ENCODE results near the gene LAMB3.

The LAMB3 gene

DNA sequence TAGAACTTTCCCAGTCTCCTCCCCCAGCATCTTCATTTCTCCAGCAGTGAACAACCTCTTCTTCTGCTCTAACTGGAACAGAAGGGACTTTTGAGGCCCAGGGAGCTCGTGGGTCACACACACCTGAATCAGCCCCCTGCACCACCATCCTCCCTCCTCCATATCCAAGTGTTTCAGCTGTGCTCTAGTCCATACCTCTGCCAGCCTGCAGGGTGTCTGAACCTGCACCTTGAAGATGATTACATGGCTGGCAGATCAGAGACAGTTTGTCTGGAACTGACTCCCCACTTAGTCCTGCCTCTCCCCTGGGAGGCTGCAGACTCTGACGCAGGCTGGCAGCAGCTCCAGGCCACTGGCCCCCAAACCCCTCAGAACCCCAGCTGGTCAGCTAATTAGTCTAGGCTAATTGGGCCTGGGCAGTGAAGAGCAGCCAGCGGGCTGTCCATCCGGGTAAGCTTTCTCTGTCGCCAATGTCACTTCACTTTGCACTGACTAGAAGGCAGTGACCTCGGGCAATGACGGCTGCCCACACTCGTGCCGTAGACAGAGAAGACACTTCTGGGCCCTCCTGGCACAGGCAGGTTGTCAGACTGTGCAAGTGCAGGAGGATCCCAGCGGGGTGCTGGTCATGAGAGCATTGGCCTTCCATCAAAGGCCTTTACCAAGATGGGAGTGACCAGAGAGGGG lies 56.5 kb downstream of the LAMB3 start:
- Mint-ChIP-seq H3K9me3 (no peaks in the 10 kb centered on the region), H3K27ac (no peak overlapping the region), H3K4me1 (ENCODE audit: low read depth) (no peaks in the 10 kb centered on the region), H3K27me3 (ENCODE audit: low read depth) (peaks cover 43% of the 10 kb centered on the region), H3K36me3 (ENCODE audit: low read depth) (no peaks in the 10 kb centered on the region), H3K4me3 (no peak overlapping the region)
- no peak for DNase-seq (ENCODE audit: low spot score)

DNA sequence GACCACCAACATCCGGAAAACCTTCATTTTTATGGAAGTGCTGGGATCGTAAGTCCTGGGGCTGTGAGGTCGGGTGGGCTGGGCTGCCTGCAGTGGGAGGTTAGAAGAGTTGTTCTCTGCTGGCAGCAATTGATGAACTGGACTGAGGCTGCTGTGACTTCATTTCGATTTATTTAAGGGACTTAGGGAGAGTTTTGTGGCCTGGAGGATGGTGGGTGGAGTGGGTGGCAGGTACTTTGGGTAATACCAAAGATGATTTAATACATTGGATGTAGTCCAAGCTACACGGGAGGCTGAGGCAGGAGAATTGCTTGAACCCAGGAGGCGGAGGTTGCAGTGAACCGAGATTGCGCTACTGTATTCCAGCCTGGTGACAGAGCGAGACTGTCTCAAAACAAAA lies 57.2 kb downstream of the LAMB3 start:
- no peak for DNase-seq (ENCODE audit: low spot score)
- Mint-ChIP-seq H3K4me3 (no peak overlapping the region), H3K27me3 (ENCODE audit: low read depth) (peaks cover 43% of the 10 kb centered on the region), H3K36me3 (ENCODE audit: low read depth) (no peaks in the 10 kb centered on the region), H3K4me1 (ENCODE audit: low read depth) (no peaks in the 10 kb centered on the region), H3K9me3 (no peaks in the 10 kb centered on the region), H3K27ac (no peak overlapping the region)

DNA sequence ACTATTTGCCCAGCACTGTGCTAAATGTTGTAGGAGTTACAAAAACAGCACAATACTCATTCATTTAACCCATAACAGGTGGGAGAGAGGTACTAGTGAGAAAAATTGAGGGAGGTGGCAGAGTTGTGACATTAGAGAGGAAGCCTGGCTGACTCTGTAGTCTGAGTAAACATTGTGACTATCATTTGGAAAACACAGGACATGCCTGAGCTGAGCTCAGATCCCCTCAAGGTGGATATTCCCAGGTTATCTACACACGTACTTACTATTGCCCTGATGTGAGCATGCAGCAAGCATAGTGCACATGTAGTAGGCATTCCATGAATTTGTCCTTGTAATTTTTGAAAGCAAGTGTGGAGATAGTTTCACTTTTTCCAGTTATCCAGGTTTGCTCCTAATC lies 57.8 kb downstream of the LAMB3 start:
- DNase-seq (ENCODE audit: low spot score): no peak
- H3K36me3 Mint-ChIP-seq (ENCODE audit: low read depth): no peaks in the 10 kb centered on the region
- H3K27ac Mint-ChIP-seq: no peak overlapping the region
- no peaks in the 10 kb centered on the region for H3K4me1 Mint-ChIP-seq (ENCODE audit: low read depth)
- H3K4me3 Mint-ChIP-seq: no peak overlapping the region
- peaks cover 40% of the 10 kb centered on the region for H3K27me3 Mint-ChIP-seq (ENCODE audit: low read depth)
- H3K9me3 Mint-ChIP-seq: no peaks in the 10 kb centered on the region

DNA sequence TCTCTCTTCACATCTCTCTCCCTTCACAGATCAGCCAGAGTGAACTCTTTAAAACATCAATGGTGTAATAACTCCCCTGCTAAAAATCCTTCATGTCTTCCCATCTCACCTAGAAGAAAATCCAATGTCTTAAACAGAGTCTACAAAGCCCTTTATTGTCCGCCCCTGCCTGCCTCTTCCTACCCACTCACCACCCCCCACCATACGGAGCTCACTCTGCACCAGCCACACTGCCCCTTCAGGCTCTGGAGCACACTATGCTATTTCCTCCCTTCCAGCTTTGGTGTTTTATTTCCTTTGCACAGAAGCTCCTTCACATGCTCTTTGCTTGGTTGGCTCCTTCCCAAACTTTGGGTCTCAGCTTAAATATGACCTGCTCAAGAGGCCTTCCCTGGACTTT lies 58.5 kb downstream of the LAMB3 start:
- H3K4me1 Mint-ChIP-seq (ENCODE audit: low read depth): no peaks in the 10 kb centered on the region
- no peaks in the 10 kb centered on the region for H3K36me3 Mint-ChIP-seq (ENCODE audit: low read depth)
- DNase-seq (ENCODE audit: low spot score): no peak
- no peak overlapping the region for H3K27ac Mint-ChIP-seq
- H3K4me3 Mint-ChIP-seq: no peak overlapping the region
- peaks cover 36% of the 10 kb centered on the region for H3K27me3 Mint-ChIP-seq (ENCODE audit: low read depth)
- no peaks in the 10 kb centered on the region for H3K9me3 Mint-ChIP-seq

DNA sequence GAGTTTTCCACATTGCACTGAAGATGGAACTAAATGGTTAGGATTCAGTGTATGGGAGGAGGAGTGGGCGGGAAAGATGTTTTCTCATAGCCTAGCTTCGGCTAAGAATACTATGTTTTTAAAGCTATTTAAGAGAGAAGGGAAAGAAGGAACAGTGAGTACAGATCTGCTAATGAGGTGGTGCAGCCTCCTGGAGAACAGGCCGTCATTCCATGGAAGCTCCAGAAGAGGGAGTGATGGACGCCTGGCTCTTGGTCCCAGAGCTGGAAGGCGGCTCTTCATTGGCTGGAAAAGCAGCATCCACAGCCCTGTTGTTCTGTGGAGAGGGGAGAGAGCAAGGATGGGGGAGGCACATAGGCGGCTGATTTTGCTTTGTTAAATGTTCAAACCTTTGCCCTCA lies 61.8 kb downstream of the LAMB3 start:
- H3K27ac Mint-ChIP-seq: no peak overlapping the region
- no peak overlapping the region for H3K4me3 Mint-ChIP-seq
- H3K4me1 Mint-ChIP-seq (ENCODE audit: low read depth): peaks cover 1% of the 10 kb centered on the region
- H3K36me3 Mint-ChIP-seq (ENCODE audit: low read depth): no peaks in the 10 kb centered on the region
- DNase-seq (ENCODE audit: low spot score): no peak
- H3K9me3 Mint-ChIP-seq: no peaks in the 10 kb centered on the region
- peaks cover 45% of the 10 kb centered on the region for H3K27me3 Mint-ChIP-seq (ENCODE audit: low read depth)

DNA sequence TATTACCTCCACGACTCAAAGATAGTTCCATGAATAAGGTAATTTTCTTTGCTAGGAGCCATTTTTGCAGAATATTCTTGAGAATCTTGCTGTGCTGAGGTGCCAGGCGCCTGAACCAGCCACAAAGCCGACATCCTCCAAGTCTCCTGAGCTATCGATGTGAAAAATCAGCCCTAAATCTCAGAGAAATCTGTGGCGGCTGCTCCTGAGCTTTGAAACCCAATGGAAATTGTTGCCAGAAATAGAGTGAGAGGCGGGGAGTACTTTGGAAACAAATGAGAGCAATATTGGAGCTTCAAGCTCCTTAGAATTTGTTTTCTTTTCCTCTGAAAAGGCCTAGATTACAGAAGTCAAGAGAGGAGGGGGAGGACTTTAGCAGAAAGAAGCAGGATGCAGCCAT lies 62.4 kb downstream of the LAMB3 start:
- no peaks in the 10 kb centered on the region for H3K36me3 Mint-ChIP-seq (ENCODE audit: low read depth)
- H3K9me3 Mint-ChIP-seq: no peaks in the 10 kb centered on the region
- H3K4me1 Mint-ChIP-seq (ENCODE audit: low read depth): peaks cover 1% of the 10 kb centered on the region
- no peak for DNase-seq (ENCODE audit: low spot score)
- no peak overlapping the region for H3K27ac Mint-ChIP-seq
- H3K4me3 Mint-ChIP-seq: no peak overlapping the region
- peaks cover 40% of the 10 kb centered on the region for H3K27me3 Mint-ChIP-seq (ENCODE audit: low read depth)

DNA sequence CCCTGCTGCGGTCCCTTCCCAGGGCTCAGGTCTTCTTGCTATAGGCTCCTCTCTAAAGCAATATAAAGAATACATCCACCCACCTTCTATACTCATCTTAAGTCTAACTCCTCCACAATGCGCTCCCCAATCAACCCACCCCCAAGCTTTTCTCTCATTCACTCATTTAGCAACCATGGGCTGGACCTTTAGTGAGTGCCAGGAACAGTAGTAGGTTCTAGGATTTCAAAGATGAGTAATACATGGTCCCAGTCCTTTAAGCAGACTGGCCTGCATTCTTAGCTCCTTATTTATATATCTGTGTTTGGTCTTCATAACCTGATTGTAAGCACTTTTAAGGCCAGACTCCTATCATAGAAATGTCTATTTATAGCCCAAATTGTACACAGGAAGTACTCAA lies 62.8 kb downstream of the LAMB3 start:
- Mint-ChIP-seq H3K27me3 (ENCODE audit: low read depth) (peaks cover 40% of the 10 kb centered on the region), H3K36me3 (ENCODE audit: low read depth) (no peaks in the 10 kb centered on the region), H3K27ac (no peak overlapping the region), H3K4me3 (no peak overlapping the region), H3K4me1 (ENCODE audit: low read depth) (peaks cover 1% of the 10 kb centered on the region), H3K9me3 (no peaks in the 10 kb centered on the region)
- DNase-seq (ENCODE audit: low spot score): no peak

DNA sequence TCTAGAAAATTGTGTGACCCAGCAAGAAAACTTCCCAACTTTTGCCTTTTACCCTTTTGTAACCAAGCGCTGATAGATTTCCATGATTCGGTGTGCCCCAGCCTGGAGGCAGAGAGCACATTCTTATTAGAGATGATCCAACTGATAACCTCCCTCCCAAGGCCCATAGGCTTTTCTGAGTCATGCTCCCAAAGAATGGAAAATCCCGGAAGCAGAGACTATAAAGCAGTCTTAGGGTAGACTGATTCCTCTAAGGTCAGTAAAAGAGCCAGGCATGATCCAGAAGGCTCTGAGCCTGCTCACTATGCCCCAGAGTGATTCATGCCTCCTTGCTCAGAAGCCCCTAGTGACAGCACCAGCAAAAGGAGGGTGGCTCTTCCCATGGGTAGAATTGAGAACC lies 64.4 kb downstream of the LAMB3 start:
- peaks cover 1% of the 10 kb centered on the region for H3K4me1 Mint-ChIP-seq (ENCODE audit: low read depth)
- no peak overlapping the region for H3K4me3 Mint-ChIP-seq
- H3K27me3 Mint-ChIP-seq (ENCODE audit: low read depth): peaks cover 34% of the 10 kb centered on the region
- H3K9me3 Mint-ChIP-seq: no peaks in the 10 kb centered on the region
- no peak for DNase-seq (ENCODE audit: low spot score)
- no peak overlapping the region for H3K27ac Mint-ChIP-seq
- no peaks in the 10 kb centered on the region for H3K36me3 Mint-ChIP-seq (ENCODE audit: low read depth)

DNA sequence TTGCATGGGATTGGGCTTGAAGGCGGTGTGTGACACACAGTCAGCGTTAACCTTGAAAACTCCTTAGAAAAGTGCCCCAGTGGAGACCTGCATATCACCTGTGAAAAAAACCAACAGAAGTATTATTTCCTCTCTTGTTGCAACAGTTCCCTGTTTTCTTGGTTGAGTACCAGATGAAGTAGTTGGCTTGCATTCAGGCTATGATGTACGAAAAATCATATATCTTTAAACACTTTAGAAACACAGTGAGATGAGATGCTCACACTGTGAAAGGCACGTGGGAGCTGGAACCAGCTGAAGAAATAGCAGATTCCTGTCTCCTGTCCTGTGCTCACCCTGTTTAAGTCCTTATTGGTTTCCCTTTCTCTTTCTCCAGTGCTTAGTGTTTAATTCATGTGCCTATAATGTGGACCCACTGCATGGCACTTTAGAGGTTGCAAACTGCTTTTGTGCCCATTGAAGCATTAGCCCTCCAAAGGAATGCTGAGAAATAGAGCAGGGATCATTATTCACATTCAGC lies 65.9 kb downstream of the LAMB3 start:
- H3K4me3 Mint-ChIP-seq: no peak overlapping the region
- no peak overlapping the region for H3K27ac Mint-ChIP-seq
- peaks cover 1% of the 10 kb centered on the region for H3K4me1 Mint-ChIP-seq (ENCODE audit: low read depth)
- H3K27me3 Mint-ChIP-seq (ENCODE audit: low read depth): peaks cover 30% of the 10 kb centered on the region
- no peaks in the 10 kb centered on the region for H3K9me3 Mint-ChIP-seq
- no peak for DNase-seq (ENCODE audit: low spot score)
- H3K36me3 Mint-ChIP-seq (ENCODE audit: low read depth): no peaks in the 10 kb centered on the region

DNA sequence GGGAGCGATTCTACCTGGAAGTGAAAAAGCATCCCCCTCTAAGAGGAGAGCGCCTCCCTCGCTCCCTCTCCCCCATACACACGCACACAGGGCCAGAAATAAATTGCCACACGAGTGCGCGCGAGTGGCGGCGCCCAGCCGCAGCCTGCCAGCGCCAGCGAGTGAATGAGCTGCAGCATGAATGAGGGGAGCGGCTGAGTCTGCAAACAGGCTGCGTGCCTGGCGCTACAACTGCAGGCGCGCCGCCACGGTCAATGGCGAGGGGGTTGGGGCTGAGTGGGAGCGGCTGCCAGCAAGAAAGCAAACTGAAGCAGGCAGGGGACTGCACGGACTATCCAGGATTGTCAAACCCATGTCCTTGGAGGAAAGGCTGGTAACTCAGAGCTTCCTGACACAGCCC lies 66.6 kb downstream of the LAMB3 start:
- no peaks in the 10 kb centered on the region for H3K36me3 Mint-ChIP-seq (ENCODE audit: low read depth)

DNA sequence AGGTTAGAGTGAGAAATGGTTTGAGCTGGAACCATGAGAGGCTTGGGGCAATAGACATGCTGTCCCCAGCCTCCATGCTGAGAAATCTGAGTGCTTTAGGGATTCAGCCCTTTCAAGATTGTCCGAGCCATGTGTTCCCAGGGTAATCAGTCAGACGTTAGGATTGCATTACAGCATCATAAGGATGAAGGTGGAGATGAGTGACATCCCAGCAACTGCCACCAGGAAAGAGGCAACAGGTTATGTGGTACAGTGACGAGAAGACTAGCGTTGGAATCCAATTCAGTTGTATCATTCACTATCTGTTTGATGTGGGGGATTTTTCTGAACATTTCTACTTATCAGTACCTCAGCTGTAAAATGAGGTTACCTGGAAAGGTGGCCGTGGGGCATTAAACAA lies 67.0 kb downstream of the LAMB3 start:
- no peaks in the 10 kb centered on the region for H3K9me3 Mint-ChIP-seq
- no peaks in the 10 kb centered on the region for H3K36me3 Mint-ChIP-seq (ENCODE audit: low read depth)
- peaks cover 1% of the 10 kb centered on the region for H3K4me1 Mint-ChIP-seq (ENCODE audit: low read depth)
- H3K27me3 Mint-ChIP-seq (ENCODE audit: low read depth): peaks cover 26% of the 10 kb centered on the region
- no peak for DNase-seq (ENCODE audit: low spot score)
- H3K4me3 Mint-ChIP-seq: no peak overlapping the region
- no peak overlapping the region for H3K27ac Mint-ChIP-seq

More for the DNA sequence above, 66.6 kb downstream of the LAMB3 start:
- peaks cover 1% of the 10 kb centered on the region for H3K4me1 Mint-ChIP-seq (ENCODE audit: low read depth)
- peak overlapping the region; percentile 4 for H3K4me3 Mint-ChIP-seq
- H3K9me3 Mint-ChIP-seq: no peaks in the 10 kb centered on the region
- DNase-seq (ENCODE audit: low spot score): no peak
- H3K27me3 Mint-ChIP-seq (ENCODE audit: low read depth): peaks cover 30% of the 10 kb centered on the region
- H3K27ac Mint-ChIP-seq: no peak overlapping the region

DNA sequence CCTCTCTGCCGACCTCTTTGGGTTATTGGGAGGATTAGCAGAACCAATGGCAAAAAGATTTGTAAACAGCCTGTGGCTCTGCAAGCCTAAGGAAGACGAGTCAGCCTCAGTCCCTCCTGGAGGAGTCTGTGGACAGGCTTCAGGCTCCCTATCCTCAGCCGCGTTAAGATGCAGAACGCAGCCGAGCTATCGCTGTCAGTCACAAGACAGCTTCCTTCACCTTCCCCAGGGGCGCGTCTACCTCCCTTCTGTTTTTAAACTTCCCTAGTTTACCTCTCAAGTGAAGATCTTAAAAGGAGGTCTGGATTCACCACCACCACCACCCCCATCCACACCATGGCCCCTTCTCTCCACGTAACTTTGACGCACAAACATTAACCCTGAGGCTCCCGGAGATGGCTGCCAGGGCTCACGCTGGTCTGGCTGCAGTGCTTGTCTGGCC lies 68.0 kb downstream of the LAMB3 start:
- Mint-ChIP-seq H3K27ac (no peak overlapping the region), H3K4me1 (ENCODE audit: low read depth) (peaks cover 1% of the 10 kb centered on the region), H3K27me3 (ENCODE audit: low read depth) (peaks cover 22% of the 10 kb centered on the region), H3K4me3 (no peak overlapping the region), H3K36me3 (ENCODE audit: low read depth) (no peaks in the 10 kb centered on the region), H3K9me3 (no peaks in the 10 kb centered on the region)
- no peak for DNase-seq (ENCODE audit: low spot score)

DNA sequence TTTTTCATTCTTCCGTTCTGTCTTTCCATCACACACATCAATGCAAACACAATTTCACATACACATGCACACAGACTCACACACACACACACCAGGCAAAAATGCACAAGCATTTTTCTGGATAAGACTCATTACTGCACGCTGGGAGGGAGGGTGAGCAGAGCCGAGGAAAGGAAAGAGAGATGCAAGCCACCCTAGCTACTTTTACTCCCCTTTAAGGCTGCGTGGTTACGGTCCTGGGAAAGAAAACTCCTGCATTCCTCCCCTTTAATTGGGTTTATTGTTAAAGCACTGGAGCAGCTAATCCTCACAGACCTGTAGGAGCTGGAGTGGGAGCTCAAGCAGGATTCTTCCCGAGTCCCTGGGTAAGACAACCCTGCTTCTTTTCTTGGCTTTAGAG lies 68.8 kb downstream of the LAMB3 start, which contains the start of gene CAMK1G:
CAMK1G (plus strand) TSS at position 307 of the 400 bp plus-strand sequence. CDS start 11,270 bp downstream, outside the sequence.
- Mint-ChIP-seq H3K27ac (no peak within 1 kb of the TSS), H3K36me3 (ENCODE audit: low read depth) (no peaks in the 10 kb centered on the region), H3K27me3 (ENCODE audit: low read depth) (peaks cover 22% of the 10 kb centered on the region), H3K9me3 (no peaks in the 10 kb centered on the region), H3K4me3 (no peak within 1 kb of the TSS), H3K4me1 (ENCODE audit: low read depth) (peaks cover 1% of the 10 kb centered on the region)
- no peak for DNase-seq (ENCODE audit: low spot score)

DNA sequence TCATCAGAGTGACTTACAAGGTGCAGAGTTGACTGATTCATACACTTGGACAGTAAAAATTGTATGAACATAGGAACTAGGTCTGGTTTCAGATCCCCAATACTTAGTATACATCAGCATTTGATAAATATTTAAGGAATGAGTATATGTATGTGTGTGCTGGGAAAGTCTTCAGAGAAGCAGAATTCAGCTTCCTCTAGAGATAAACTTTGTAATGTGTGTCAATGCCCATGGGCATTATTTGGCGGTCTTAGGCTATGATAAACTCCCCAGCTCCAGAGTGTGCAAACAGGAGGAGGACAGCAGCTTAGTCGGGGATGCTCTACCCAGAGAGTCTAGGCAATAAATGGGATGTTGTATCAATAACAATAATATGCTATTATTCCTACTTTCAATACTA lies 71.6 kb downstream of the LAMB3 start:
- no peaks in the 10 kb centered on the region for H3K4me1 Mint-ChIP-seq (ENCODE audit: low read depth)

DNA sequence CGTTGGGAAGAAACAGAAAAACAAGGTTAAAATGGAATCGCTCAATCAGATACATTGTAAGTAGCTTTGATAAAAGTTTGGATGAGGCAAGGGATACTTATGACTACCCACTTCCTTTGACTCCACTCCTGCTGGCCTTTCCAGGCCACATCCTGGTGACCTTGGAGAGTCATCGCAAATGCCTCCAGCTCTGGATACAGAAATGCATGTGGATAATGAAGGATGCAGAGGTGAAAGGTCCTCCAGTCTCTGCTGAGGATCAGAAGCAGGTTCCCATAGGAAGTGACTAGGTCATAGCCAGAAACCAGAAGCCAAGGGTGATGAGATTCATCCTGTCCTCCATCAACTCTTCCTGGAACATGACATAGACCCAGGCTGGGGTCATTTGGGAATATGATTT lies 74.9 kb downstream of the LAMB3 start:
- no peaks in the 10 kb centered on the region for H3K36me3 Mint-ChIP-seq (ENCODE audit: low read depth)
- H3K4me3 Mint-ChIP-seq: no peak overlapping the region
- H3K27ac Mint-ChIP-seq: no peak overlapping the region
- no peaks in the 10 kb centered on the region for H3K4me1 Mint-ChIP-seq (ENCODE audit: low read depth)
- H3K9me3 Mint-ChIP-seq: no peaks in the 10 kb centered on the region
- H3K27me3 Mint-ChIP-seq (ENCODE audit: low read depth): peaks cover 22% of the 10 kb centered on the region
- DNase-seq (ENCODE audit: low spot score): no peak

More for the DNA sequence above, 71.6 kb downstream of the LAMB3 start:
- Mint-ChIP-seq H3K9me3 (no peaks in the 10 kb centered on the region), H3K27me3 (ENCODE audit: low read depth) (peaks cover 6% of the 10 kb centered on the region), H3K36me3 (ENCODE audit: low read depth) (no peaks in the 10 kb centered on the region), H3K4me3 (no peak overlapping the region), H3K27ac (no peak overlapping the region)
- DNase-seq (ENCODE audit: low spot score): no peak

All from T-helper 2 cell treated with Interferon-gamma antibody and Interleukin-4, amounts not matched to agents 5 μg/mL and 100 μg/mL, for 36 hours (primary cell).